ENCODE measurements around the gene INSR. TPM values are rescaled to one million over a fixed set of nuclear protein-coding genes. Genes with fewer than 3 reads are reported as not detected.

The INSR gene
- total and polyA plus RNA-seq, 2 of the 8 experiments (the other 6 are each of a cell fraction or from before 2014, with no cell fraction given) = 13.1 to 48.7 TPM

DNA sequence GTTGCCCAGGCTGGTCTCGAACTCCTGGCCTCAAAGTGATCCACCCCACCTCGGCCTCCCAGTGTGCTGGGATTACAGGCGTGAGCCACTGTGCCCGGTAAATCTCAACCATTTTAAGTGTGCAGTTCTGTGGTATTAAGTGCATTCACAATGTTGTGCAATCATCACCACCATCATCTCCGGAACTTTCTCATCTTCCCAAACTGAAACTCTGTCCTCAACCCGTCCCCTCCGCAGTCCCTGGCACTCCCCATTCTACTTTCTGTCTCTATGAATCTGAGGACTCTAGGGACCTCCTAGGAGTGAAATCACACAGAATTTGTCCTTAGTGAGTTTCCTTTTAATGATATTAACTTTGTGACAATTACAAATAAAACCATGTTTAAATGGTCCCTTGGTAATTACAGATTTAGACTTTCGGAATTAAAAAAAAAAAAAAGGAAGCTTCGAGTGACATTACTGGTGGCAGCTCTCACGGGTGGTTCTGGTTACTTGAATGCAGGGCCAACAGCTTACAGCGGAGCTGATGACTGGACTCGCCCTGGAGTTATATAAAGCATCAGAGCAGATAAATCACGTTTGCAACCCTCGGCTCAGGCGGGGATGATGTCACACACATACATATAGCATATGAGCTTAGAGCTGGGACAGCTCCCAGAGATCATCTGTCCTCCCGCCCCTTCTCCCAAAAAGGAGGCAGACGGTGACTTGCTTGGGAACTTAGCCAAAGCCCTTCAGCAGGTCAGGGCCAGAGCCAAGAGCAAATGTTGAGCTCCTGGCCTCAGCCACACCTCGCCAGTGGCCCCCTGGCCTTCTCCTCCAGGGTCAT lies 134.9 kb downstream of the INSR start (continued):
- TF ChIP-seq, protein P1, sequence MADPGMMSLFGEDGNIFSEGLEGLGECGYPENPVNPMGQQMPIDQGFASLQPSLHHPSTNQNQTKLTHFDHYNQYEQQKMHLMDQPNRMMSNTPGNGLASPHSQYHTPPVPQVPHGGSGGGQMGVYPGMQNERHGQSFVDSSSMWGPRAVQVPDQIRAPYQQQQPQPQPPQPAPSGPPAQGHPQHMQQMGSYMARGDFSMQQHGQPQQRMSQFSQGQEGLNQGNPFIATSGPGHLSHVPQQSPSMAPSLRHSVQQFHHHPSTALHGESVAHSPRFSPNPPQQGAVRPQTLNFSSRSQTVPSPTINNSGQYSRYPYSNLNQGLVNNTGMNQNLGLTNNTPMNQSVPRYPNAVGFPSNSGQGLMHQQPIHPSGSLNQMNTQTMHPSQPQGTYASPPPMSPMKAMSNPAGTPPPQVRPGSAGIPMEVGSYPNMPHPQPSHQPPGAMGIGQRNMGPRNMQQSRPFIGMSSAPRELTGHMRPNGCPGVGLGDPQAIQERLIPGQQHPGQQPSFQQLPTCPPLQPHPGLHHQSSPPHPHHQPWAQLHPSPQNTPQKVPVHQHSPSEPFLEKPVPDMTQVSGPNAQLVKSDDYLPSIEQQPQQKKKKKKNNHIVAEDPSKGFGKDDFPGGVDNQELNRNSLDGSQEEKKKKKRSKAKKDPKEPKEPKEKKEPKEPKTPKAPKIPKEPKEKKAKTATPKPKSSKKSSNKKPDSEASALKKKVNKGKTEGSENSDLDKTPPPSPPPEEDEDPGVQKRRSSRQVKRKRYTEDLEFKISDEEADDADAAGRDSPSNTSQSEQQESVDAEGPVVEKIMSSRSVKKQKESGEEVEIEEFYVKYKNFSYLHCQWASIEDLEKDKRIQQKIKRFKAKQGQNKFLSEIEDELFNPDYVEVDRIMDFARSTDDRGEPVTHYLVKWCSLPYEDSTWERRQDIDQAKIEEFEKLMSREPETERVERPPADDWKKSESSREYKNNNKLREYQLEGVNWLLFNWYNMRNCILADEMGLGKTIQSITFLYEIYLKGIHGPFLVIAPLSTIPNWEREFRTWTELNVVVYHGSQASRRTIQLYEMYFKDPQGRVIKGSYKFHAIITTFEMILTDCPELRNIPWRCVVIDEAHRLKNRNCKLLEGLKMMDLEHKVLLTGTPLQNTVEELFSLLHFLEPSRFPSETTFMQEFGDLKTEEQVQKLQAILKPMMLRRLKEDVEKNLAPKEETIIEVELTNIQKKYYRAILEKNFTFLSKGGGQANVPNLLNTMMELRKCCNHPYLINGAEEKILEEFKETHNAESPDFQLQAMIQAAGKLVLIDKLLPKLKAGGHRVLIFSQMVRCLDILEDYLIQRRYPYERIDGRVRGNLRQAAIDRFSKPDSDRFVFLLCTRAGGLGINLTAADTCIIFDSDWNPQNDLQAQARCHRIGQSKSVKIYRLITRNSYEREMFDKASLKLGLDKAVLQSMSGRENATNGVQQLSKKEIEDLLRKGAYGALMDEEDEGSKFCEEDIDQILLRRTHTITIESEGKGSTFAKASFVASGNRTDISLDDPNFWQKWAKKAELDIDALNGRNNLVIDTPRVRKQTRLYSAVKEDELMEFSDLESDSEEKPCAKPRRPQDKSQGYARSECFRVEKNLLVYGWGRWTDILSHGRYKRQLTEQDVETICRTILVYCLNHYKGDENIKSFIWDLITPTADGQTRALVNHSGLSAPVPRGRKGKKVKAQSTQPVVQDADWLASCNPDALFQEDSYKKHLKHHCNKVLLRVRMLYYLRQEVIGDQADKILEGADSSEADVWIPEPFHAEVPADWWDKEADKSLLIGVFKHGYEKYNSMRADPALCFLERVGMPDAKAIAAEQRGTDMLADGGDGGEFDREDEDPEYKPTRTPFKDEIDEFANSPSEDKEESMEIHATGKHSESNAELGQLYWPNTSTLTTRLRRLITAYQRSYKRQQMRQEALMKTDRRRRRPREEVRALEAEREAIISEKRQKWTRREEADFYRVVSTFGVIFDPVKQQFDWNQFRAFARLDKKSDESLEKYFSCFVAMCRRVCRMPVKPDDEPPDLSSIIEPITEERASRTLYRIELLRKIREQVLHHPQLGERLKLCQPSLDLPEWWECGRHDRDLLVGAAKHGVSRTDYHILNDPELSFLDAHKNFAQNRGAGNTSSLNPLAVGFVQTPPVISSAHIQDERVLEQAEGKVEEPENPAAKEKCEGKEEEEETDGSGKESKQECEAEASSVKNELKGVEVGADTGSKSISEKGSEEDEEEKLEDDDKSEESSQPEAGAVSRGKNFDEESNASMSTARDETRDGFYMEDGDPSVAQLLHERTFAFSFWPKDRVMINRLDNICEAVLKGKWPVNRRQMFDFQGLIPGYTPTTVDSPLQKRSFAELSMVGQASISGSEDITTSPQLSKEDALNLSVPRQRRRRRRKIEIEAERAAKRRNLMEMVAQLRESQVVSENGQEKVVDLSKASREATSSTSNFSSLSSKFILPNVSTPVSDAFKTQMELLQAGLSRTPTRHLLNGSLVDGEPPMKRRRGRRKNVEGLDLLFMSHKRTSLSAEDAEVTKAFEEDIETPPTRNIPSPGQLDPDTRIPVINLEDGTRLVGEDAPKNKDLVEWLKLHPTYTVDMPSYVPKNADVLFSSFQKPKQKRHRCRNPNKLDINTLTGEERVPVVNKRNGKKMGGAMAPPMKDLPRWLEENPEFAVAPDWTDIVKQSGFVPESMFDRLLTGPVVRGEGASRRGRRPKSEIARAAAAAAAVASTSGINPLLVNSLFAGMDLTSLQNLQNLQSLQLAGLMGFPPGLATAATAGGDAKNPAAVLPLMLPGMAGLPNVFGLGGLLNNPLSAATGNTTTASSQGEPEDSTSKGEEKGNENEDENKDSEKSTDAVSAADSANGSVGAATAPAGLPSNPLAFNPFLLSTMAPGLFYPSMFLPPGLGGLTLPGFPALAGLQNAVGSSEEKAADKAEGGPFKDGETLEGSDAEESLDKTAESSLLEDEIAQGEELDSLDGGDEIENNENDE (IDR thresholded peaks at IDR 0.05; ENCODE audit: insufficient replicate concordance, low read length) = no peak
- no peak for TF ChIP-seq RBBP5 (IDR thresholded peaks at IDR 0.05; ENCODE audit: borderline replicate concordance, low read depth, low read length)
- TF ChIP-seq KDM5A (IDR thresholded peaks at IDR 0.05; ENCODE audit: low read length) = no peak
- no peak for TF ChIP-seq FOSL1 (IDR thresholded peaks at IDR 0.05; ENCODE audit: insufficient read depth, low read depth, low read length)
- TF ChIP-seq TAF7 (optimal IDR thresholded peaks at IDR 0.05; ENCODE audit: borderline replicate concordance, low read depth, low read length) = no peak
- no peak for TF ChIP-seq CBX8 (IDR thresholded peaks at IDR 0.05; ENCODE audit: borderline replicate concordance, low read depth, low read length)
- no peak for TF ChIP-seq POLR2A (IDR thresholded peaks at IDR 0.05; ENCODE audit: control extremely low read depth in 1 of 2, low read depth in 2 of 2, low read length in 2 of 2)
- TF ChIP-seq, protein P2, sequence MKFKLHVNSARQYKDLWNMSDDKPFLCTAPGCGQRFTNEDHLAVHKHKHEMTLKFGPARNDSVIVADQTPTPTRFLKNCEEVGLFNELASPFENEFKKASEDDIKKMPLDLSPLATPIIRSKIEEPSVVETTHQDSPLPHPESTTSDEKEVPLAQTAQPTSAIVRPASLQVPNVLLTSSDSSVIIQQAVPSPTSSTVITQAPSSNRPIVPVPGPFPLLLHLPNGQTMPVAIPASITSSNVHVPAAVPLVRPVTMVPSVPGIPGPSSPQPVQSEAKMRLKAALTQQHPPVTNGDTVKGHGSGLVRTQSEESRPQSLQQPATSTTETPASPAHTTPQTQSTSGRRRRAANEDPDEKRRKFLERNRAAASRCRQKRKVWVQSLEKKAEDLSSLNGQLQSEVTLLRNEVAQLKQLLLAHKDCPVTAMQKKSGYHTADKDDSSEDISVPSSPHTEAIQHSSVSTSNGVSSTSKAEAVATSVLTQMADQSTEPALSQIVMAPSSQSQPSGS (IDR thresholded peaks at IDR 0.05; ENCODE audit: low read length) = no peak

Data from H1 (cell line).